Measurements from ENCODE around the gene DUOX2. TPM values are rescaled to one million over a fixed set of nuclear protein-coding genes. Genes with fewer than 3 reads are reported as not detected.

The DUOX2 gene
- total RNA-seq, 1 experiment from 2014 or later, result not detected

DNA sequence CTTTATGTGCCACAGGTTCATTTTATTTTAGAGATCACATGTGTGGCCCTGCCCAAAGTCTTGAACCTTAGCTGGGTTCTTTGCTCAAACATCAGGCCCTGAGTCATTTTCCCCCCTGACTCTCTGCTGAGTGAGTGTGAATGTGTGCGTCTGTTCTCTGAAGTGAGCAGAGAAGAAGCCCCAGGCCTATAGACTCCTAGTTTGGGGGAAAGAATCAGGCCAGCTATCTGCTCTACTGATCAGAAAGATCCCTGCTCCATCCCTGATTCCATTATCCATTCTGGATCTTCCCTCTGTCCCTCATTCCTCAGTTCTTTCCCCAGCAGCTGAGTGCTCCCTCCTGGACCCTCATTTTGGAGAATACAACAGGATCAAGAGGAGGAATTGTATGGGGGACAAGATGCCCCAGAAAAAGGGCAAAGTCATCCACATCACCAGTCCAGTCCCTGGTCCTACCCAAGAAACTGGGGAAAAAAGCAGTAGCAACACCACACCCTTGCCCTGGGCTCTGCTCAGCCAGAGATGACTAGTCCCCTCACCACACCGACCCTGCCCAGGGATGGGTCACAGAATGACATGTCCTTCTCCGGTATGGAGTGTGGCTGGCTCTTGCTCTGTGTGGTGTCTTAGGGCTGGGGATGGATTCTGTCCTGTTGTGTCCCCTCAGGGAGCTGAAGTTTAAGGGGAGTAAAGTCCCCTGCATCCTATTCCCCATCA lies 19.0 kb upstream of the DUOX2 start:
- H3K27ac ChIP-seq, result no peak overlapping the region
- H3K4me1 ChIP-seq (replicated peaks; ENCODE audit: insufficient read depth), result no peaks in the 10 kb centered on the region
- TF ChIP-seq EZH2 (IDR thresholded peaks at IDR 0.05; ENCODE audit: low read depth), result no peak
- TF ChIP-seq, protein P1, sequence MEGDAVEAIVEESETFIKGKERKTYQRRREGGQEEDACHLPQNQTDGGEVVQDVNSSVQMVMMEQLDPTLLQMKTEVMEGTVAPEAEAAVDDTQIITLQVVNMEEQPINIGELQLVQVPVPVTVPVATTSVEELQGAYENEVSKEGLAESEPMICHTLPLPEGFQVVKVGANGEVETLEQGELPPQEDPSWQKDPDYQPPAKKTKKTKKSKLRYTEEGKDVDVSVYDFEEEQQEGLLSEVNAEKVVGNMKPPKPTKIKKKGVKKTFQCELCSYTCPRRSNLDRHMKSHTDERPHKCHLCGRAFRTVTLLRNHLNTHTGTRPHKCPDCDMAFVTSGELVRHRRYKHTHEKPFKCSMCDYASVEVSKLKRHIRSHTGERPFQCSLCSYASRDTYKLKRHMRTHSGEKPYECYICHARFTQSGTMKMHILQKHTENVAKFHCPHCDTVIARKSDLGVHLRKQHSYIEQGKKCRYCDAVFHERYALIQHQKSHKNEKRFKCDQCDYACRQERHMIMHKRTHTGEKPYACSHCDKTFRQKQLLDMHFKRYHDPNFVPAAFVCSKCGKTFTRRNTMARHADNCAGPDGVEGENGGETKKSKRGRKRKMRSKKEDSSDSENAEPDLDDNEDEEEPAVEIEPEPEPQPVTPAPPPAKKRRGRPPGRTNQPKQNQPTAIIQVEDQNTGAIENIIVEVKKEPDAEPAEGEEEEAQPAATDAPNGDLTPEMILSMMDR (conservative IDR thresholded peaks at IDR 0.05), result no peak
- no peak overlapping the region for H2AFZ ChIP-seq
- no peaks in the 10 kb centered on the region for H3K27me3 ChIP-seq (ENCODE audit: insufficient read depth, low read depth)
- H3K79me2 ChIP-seq (ENCODE audit: low read depth), result no peaks in the 10 kb centered on the region
- DNase-seq, result no peak
- no peaks in the 10 kb centered on the region for H4K20me1 ChIP-seq (ENCODE audit: insufficient read depth)
- POLR2A ChIA-PET (ENCODE audit: unreplicated experiment), result no interaction called here
- no peaks in the 10 kb centered on the region for H3K9me3 ChIP-seq (ENCODE audit: insufficient read depth, low read depth)
- no TSS peak for BruUV-seq (replicated peaks)
- intact Hi-C loops (cut with micrococcal nuclease; ENCODE audit: unreplicated experiment), result no loop called here
- H3K4me2 ChIP-seq, result no peak overlapping the region
- no peaks in the 10 kb centered on the region for H3F3A ChIP-seq (ENCODE audit: insufficient read depth, low read depth)
- no peaks in the 10 kb centered on the region for H3K36me3 ChIP-seq (ENCODE audit: low read depth)
- no peaks in the 10 kb centered on the region for H3K9me2 ChIP-seq (ENCODE audit: insufficient read depth)
- H3K4me3 ChIP-seq, result no peak overlapping the region
- CTCF ChIA-PET, result interaction anchor here (0.6 to 1.8 kb wide), 2 partner anchors 30 to 78 kb away, joined by 4 to 5 read pairs; no protein-coding TSS in a partner anchor

DNA sequence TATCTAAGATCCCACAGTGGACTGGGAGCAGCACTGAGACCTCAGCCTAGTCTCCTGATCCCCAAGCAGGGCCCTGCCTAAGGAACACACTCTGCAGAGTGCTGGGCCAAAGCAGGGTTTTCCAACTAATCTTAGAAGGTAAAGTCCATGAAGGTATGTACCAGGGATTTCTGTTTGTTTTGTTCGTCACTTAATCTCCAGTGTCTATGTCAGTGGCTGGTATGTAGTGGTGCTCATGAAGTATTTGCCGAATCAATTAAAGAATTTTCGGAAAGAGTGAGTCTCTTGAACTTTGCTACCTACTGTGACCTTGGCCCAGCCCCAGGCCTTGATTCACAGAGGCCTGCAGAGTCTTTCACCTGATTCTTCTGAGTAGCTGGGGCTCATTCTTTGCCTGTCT lies 17.5 kb upstream of the DUOX2 start:
- no peaks in the 10 kb centered on the region for H3F3A ChIP-seq (ENCODE audit: insufficient read depth, low read depth)
- CTCF ChIA-PET, result no interaction called here
- no peak overlapping the region for H3K4me2 ChIP-seq
- no peaks in the 10 kb centered on the region for H3K9me3 ChIP-seq (ENCODE audit: insufficient read depth, low read depth)
- no peaks in the 10 kb centered on the region for H3K9me2 ChIP-seq (ENCODE audit: insufficient read depth)
- H3K4me1 ChIP-seq (replicated peaks; ENCODE audit: insufficient read depth), result no peaks in the 10 kb centered on the region
- TF ChIP-seq, protein P1 (conservative IDR thresholded peaks at IDR 0.05), result no peak
- no peak for TF ChIP-seq EZH2 (IDR thresholded peaks at IDR 0.05; ENCODE audit: low read depth)
- no peak overlapping the region for H3K4me3 ChIP-seq
- POLR2A ChIA-PET (ENCODE audit: unreplicated experiment), result interaction anchor here (0.6 kb wide), 2 partner anchors 15 to 1973 kb away, joined by 4 read pairs; no protein-coding TSS in a partner anchor
- BruUV-seq (replicated peaks), result no TSS peak
- no peaks in the 10 kb centered on the region for H3K27me3 ChIP-seq (ENCODE audit: insufficient read depth, low read depth)
- no peak overlapping the region for H3K27ac ChIP-seq
- H3K79me2 ChIP-seq (ENCODE audit: low read depth), result no peaks in the 10 kb centered on the region
- DNase-seq, result no peak
- no peak overlapping the region for H2AFZ ChIP-seq
- no peaks in the 10 kb centered on the region for H4K20me1 ChIP-seq (ENCODE audit: insufficient read depth)
- intact Hi-C loops (cut with micrococcal nuclease; ENCODE audit: unreplicated experiment), result no loop called here
- no peaks in the 10 kb centered on the region for H3K36me3 ChIP-seq (ENCODE audit: low read depth)

DNA sequence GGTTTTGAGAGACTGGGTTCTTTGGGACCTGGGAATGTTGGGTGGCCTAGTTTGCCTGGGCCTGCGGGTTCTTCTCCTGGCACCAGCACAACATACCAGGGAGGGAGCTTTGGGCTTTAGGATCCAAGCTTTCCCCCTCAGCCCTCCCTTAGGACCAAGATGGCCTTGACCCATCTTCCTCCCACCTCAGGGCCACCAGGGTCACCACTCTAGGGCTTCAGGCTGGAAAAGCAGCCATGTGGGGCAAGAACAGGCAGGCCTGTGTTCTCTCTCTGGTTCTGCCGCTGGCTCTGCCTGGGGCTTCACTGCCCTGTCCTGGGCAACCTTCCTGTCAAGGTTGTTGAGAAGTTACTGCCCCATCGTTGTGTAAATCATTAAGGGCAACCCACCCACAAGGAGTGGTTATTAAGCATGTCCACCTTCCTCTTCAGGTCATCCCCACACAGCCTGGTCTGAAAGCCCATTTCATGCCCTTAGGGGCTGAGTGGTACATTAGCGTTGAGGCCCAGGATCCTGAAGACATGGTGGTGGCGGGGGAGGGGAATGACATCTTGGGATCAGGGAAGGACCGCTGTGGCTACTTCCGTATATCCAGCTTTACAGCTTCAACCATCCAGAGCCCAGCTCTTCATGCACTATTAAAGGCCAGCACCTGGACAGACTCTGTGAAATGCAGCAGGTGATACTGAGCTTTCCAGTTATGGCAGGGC lies 16.5 kb upstream of the DUOX2 start:
- H3K4me3 ChIP-seq, result no peak overlapping the region
- intact Hi-C loops (cut with micrococcal nuclease; ENCODE audit: unreplicated experiment), result no loop called here

More for the DNA sequence above, 16.5 kb upstream of the DUOX2 start:
- no peak overlapping the region for H3K27ac ChIP-seq
- DNase-seq, result no peak
- no peak overlapping the region for H3K4me2 ChIP-seq
- no peak overlapping the region for H2AFZ ChIP-seq
- H3K9me2 ChIP-seq (ENCODE audit: insufficient read depth), result no peaks in the 10 kb centered on the region
- H3K9me3 ChIP-seq (ENCODE audit: insufficient read depth, low read depth), result no peaks in the 10 kb centered on the region
- no TSS peak for BruUV-seq (replicated peaks)
- no peaks in the 10 kb centered on the region for H3K36me3 ChIP-seq (ENCODE audit: low read depth)
- CTCF ChIA-PET, result interaction anchor here (0.5 to 0.6 kb wide), 2 partner anchors 32 to 991 kb away, joined by 3 to 11 read pairs; no protein-coding TSS in a partner anchor
- H3F3A ChIP-seq (ENCODE audit: insufficient read depth, low read depth), result no peaks in the 10 kb centered on the region
- no peaks in the 10 kb centered on the region for H3K27me3 ChIP-seq (ENCODE audit: insufficient read depth, low read depth)
- H4K20me1 ChIP-seq (ENCODE audit: insufficient read depth), result no peaks in the 10 kb centered on the region
- no peak for TF ChIP-seq EZH2 (IDR thresholded peaks at IDR 0.05; ENCODE audit: low read depth)
- TF ChIP-seq, protein P1 (conservative IDR thresholded peaks at IDR 0.05), result no peak
- H3K4me1 ChIP-seq (replicated peaks; ENCODE audit: insufficient read depth), result no peaks in the 10 kb centered on the region
- POLR2A ChIA-PET (ENCODE audit: unreplicated experiment), result no interaction called here
- H3K79me2 ChIP-seq (ENCODE audit: low read depth), result no peaks in the 10 kb centered on the region
